Ovary (tissue), 3 donors: Measurements from ENCODE around the gene RAP1GAP.

ENCODE experiments used
- CTCF ChIP-seq, 3 donors: fragments of 450-650 bp in 2 of 3; fragments of 200-600 bp in 1 of 3; IDR thresholded peaks; one replicate each; pipeline versions ENCODE4 v1.5.1 to v1.8.0; 2016 to 2022; ENCODE audit warnings: antibody characterized with exemption in 3 of 3, mild to moderate bottlenecking in 1 of 3
- POLR2A ChIP-seq: fragments of 450-650 bp; IDR thresholded peaks from one replicate; pipeline ENCODE4 v1.6.1; 2017; ENCODE audit warnings: antibody characterized with exemption, mild to moderate bottlenecking, moderate library complexity
- donor health status: DM: no; HTN: no; CAD: no.

DNA sequence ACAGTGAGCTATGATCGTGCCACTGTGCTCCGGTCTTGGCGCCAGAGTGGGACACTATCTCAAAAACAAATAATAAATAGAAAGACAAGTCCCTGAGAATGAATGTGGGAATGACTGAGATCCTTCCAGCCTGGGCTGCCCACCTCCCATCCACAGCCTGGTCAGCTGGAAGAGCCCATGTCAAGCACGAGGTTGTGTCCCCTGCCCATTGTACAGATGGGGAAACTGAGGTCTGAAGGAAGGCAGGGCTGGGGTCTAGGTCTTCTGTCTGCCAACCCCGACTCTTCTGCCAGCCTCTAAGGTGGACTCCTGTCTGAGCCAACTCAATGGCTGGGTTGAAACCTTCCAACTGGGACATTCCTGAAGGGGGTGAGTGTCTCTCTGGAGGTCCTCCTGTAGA is 79.5 kb downstream of the RAP1GAP start:
- TF ChIP-seq CTCF (IDR thresholded peaks at IDR 0.05) = no peak
- no peak for TF ChIP-seq POLR2A
